Ramos (cell line): ENCODE measurements around the gene MYOCOS.
"Not testable (repeated sequence)": the region's sequence is repeated elsewhere in the genome, so short reads cannot be mapped to it uniquely, and the experiment has no call there.

Experiments
- in situ Hi-C: fragments of 300-500 bp; cut with MboI; formaldehyde crosslinking; loops from one replicate; pipeline ENCODE4 v1.14.3; 2022; ENCODE audit warnings: low sequenced_read_pairs; ENCODE audit not compliant: unreplicated experiment

The MYOCOS gene

GRCh38 chr1:171622152-171622462, at the start of gene MYOCOS:
Gene MYOCOS (plus strand): TSS chr1:171622243. CDS start chr1:171623884, 1,641 bp downstream.
- in situ Hi-C loops, result no loop called here

GRCh38 chr1:171576144-171576543, 45.9 kb upstream of the MYOCOS start:
- in situ Hi-C loops, result no loop called here

- in situ Hi-C loops, result no loop called here
Observed at GRCh38 chr1:171581226-171581625, 40.8 kb upstream of the MYOCOS start.

- in situ Hi-C loops, result no loop called here
Observed at GRCh38 chr1:171581766-171582165, 40.3 kb upstream of the MYOCOS start.

- in situ Hi-C loops, result no loop called here
Observed at GRCh38 chr1:171582589-171582988, 39.5 kb upstream of the MYOCOS start.

GRCh38 chr1:171583591-171584201, 38.3 kb upstream of the MYOCOS start:
- in situ Hi-C loops, result no loop called here

GRCh38 chr1:171585715-171586114, 36.3 kb upstream of the MYOCOS start:
- in situ Hi-C loops, result no loop called here

- in situ Hi-C loops, result no loop called here
Observed at GRCh38 chr1:171588230-171588629, 33.8 kb upstream of the MYOCOS start.

GRCh38 chr1:171590022-171590421, 32.0 kb upstream of the MYOCOS start:
- in situ Hi-C loops, result no loop called here

GRCh38 chr1:171595324-171595723, 26.7 kb upstream of the MYOCOS start:
- in situ Hi-C loops, result no loop called here

- in situ Hi-C loops, result no loop called here
Observed at GRCh38 chr1:171596119-171596518, 25.9 kb upstream of the MYOCOS start.

GRCh38 chr1:171596705-171597104, 25.3 kb upstream of the MYOCOS start:
- in situ Hi-C loops, result no loop called here

GRCh38 chr1:171597203-171597602, 24.8 kb upstream of the MYOCOS start:
- in situ Hi-C loops, result no loop called here

- in situ Hi-C loops, result not testable (repeated sequence)
Observed at GRCh38 chr1:171600310-171600709, 21.7 kb upstream of the MYOCOS start.

- in situ Hi-C loops, result no loop called here
Observed at GRCh38 chr1:171600862-171601261, 21.2 kb upstream of the MYOCOS start.

GRCh38 chr1:171603042-171603441, 19.0 kb upstream of the MYOCOS start:
- in situ Hi-C loops, result not testable (repeated sequence)

GRCh38 chr1:171606402-171606941, 15.6 kb upstream of the MYOCOS start:
- in situ Hi-C loops, result no loop called here

- in situ Hi-C loops, result no loop called here
Observed at GRCh38 chr1:171610385-171610784, 11.7 kb upstream of the MYOCOS start.

- in situ Hi-C loops, result no loop called here
Observed at GRCh38 chr1:171611306-171611705, 10.7 kb upstream of the MYOCOS start.

- in situ Hi-C loops, result no loop called here
Observed at GRCh38 chr1:171613282-171613681, 8.8 kb upstream of the MYOCOS start.

- in situ Hi-C loops, result not testable (repeated sequence)
Observed at GRCh38 chr1:171615122-171615906, 6.7 kb upstream of the MYOCOS start.

- in situ Hi-C loops, result no loop called here
Observed at GRCh38 chr1:171616586-171616985, 5.5 kb upstream of the MYOCOS start.
